Head of caudate nucleus (tissue), 42 donors: ENCODE data around the gene BICD2.

Experiments used
- DNase-seq, 42 donors: peaks; one replicate each; pipeline versions ENCODE4 v3.0.0 to v3.0.0-alpha.2; 2020 to 2021; ENCODE audit warnings: mixed read lengths in 7 of 42
- intact Hi-C: fragments of 100-400 bp; cut with DNase I; formaldehyde crosslinking; loops from one replicate; pipeline ENCODE4 v1.15.0; 2022

BICD2 gene

DNA sequence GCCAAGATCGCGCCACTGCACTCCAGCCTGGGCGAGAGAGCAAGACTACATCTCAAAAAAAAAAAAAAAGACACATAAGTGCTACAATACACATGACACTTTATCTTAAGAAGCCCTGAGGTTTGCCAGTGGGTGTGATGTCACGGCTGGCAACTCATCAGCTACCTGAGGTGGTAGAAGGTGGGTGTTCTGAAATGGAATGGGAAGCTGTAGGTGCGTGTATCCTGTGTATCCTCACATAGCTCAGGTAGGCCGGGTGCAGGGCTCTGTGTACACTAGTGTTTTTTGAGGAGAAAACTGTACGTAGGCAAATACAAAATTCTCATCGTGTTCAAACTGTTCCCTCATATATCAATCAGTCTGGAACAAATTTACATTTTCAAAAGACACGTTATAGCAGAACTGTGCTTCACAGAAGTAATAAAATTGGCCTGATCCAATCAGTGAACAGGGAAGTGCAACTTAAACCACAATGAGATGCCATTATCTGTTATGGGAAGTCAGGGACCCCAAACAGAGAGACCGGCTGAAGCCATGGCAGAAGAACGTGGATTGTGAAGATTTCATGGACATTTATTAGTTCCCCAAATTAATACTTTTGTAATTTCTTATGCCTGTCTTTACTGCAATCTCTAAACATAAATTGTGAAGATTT lies 10.4 kb downstream of the BICD2 start:
- intact Hi-C loops: no loop called here
- peak in 39 of 42 donors; percentile 37 to 95 (median 69) for DNase-seq

DNA sequence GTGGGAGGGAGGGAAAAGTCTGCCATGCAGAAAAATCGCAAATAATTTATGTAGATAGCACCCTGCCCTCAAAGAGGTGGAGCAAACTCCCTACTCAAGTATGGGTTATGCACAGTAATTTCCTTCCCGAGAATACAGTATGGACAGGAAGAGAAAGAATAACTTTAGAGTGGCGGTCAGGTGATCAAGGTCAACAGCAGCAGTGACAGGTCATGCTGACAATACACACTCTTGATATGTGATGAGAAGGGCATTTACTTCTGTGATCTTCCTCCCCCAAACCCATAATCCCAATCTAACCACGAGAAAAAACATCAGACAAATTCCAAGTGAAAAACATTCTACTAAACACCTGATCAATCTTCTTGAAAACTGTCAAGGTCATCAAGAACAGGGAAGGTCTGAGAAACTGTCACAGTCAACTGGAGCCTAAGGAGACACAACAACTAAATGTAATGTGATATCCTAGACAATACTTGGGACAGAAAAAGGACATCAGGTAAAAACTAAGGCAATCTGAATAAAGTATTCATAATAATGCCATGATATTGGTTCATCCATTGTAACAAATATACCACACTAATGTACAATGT lies 11.7 kb downstream of the BICD2 start:
- no peak for DNase-seq
- intact Hi-C loops: no loop called here

GRCh38 chr9:92749934-92750315 lies 14.7 kb downstream of the BICD2 start:
- DNase-seq: peak in 1 of 42 donors; percentile 11
- intact Hi-C loops: no loop called here

GRCh38 chr9:92749071-92749933 lies 15.3 kb downstream of the BICD2 start:
- intact Hi-C loops: no loop called here
- peak in 41 of 42 donors; percentile 47 to 89 (median 76) for DNase-seq

GRCh38 chr9:92748233-92748497 lies 16.5 kb downstream of the BICD2 start:
- intact Hi-C loops: no loop called here

GRCh38 chr9:92747459-92748232 lies 17.0 kb downstream of the BICD2 start:
- DNase-seq: peak in 2 of 42 donors; percentile 5 to 12
- intact Hi-C loops: no loop called here

More at GRCh38 chr9:92748233-92748497, 16.5 kb downstream of the BICD2 start:
- no peak for DNase-seq

GRCh38 chr9:92746567-92747458 lies 17.8 kb downstream of the BICD2 start:
- DNase-seq: peak in 2 of 42 donors; percentile 10 to 21
- intact Hi-C loops: no loop called here

DNA sequence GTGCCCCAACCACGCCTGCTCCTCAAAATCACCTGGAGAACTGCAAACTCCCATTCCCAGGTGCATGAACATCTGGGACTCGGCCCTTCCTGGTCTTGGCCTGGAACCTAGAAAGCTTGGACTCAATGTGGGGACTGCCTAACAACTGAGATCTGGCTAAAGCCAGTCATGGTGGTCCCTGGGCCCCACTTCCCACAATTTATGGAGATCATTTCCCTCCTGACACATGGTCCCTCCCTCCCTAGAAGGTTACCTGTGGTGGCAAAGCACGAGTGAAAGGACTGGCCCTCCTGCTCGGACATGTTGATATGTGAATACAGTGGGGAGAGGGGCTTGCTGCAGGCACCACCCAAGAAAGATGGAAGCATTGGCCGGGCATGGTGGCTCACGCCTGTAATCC lies 18.8 kb downstream of the BICD2 start:
- intact Hi-C loops: no loop called here

GRCh38 chr9:92745331-92745730 lies 19.3 kb downstream of the BICD2 start:
- intact Hi-C loops: no loop called here
- DNase-seq: peak in 2 of 42 donors; percentile 1 to 2

More for the DNA sequence above, 18.8 kb downstream of the BICD2 start:
- peak in 1 of 42 donors; percentile 9 for DNase-seq

DNA sequence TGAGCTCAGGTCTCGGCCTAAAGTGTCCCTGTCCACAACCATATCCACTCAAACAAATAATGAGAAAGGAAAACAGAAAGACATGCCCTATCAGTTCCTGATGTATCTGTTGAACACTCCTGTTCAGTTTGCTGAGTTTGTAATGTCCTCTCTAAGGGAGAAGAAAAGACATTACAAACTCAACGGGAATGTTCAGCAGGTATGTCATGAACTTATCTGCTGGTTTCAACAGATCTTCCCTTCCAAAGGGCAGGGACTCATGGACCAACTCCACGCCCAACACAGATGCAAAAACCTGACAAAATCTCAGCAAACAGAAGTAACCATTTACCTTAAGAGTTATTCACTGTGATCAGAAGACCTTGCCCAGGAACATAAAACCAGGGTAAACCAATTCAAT lies 23.7 kb downstream of the BICD2 start:
- no peak for DNase-seq
- intact Hi-C loops: no loop called here

- DNase-seq: peak in 2 of 42 donors; percentile 9 to 12
- intact Hi-C loops: no loop called here
These were observed 24.1 kb downstream of the BICD2 start for GRCh38 chr9:92740446-92740961.

- peak in 1 of 42 donors; percentile 4 for DNase-seq
- intact Hi-C loops: no loop called here
These were observed 24.6 kb downstream of the BICD2 start for GRCh38 chr9:92740009-92740408.

- peak in 2 of 42 donors; percentile 8 to 11 for DNase-seq
- intact Hi-C loops: no loop called here
These were observed 25.2 kb downstream of the BICD2 start for GRCh38 chr9:92739346-92739970.

GRCh38 chr9:92738661-92739081 lies 26.0 kb downstream of the BICD2 start:
- intact Hi-C loops: no loop called here
- DNase-seq: peak in 12 of 42 donors; percentile 11 to 55 (median 30)

- intact Hi-C loops: no loop called here
- DNase-seq: no peak
These were observed 26.9 kb downstream of the BICD2 start for GRCh38 chr9:92737611-92738299.

GRCh38 chr9:92737216-92737606 lies 27.4 kb downstream of the BICD2 start:
- intact Hi-C loops: no loop called here
- DNase-seq: peak in 20 of 42 donors; percentile 15 to 79 (median 36)

DNA sequence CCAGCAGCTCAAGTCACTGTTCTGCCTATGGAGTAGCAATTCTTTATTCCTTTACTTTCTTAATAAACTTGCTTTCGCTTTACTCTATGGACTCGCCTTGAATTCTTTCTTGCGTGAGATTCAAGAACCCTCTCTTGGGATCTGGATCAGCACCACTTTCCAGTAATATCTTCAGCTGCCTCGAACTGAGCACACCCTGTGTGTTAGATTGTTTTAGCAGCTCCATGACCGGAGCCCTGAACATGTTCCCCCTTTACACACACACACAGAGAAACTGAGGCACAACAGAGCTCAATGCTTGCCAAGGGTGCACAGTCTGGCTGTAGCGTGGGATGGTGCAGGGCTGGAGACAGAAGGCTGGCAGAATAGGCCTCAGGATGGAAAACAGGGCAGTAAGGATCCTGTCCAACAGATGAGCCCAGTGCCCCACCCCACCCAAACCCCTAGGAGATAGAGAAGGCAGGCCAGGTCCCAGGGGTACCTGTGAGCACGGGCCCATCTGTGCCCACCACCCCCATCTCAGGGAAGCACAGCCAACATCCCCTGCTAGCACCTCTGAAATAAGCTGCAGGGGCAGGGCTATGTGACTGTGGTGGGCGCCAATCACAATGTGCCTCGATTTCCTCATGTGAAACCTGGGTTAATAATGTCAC lies 27.9 kb downstream of the BICD2 start:
- intact Hi-C loops: no loop called here
- DNase-seq: peak in 1 of 42 donors; percentile 6
